Spleen (tissue), 11 donors: ENCODE measurements around the gene RNF7. TPM values are rescaled to one million over a fixed set of nuclear protein-coding genes. Genes with fewer than 3 reads are reported as not detected.

Experiments used
- DNase-seq: peaks from one replicate; pipeline ENCODE4 v3.0.0-alpha.2; 2020
- H3K27ac ChIP-seq, 8 donors: fragments of 200-600 bp; sonication (generic) in 7 of 8; 1 replicate in 4 of 8; 2 replicates in 4 of 8; pipeline versions ENCODE4 v1.5.0 to v1.8.0; 2016 to 2021; ENCODE audit warnings: inconsistent platforms in 4 of 8, mild to moderate bottlenecking in 4 of 8, moderate library complexity in 1 of 8
- H3K27me3 ChIP-seq, 7 donors: fragments of 200-600 bp; sonication (generic) in 6 of 7; replicated peaks in 1 of 7; 1 replicate in 4 of 7; 2 replicates in 3 of 7; pipeline versions ENCODE4 v1.5.0 to v1.8.0; 2016 to 2021; ENCODE audit warnings: inconsistent platforms in 3 of 7, mild to moderate bottlenecking in 1 of 7
- H3K36me3 ChIP-seq, 6 donors: fragments of 200-600 bp; sonication (generic) in 5 of 6; 1 replicate in 4 of 6; 2 replicates in 2 of 6; pipeline versions ENCODE4 v1.5.0 to v1.8.0; 2016 to 2021; ENCODE audit warnings: inconsistent platforms in 2 of 6
- H3K4me1 ChIP-seq, 6 donors: fragments of 200-600 bp; sonication (generic) in 5 of 6; 1 replicate in 3 of 6; 2 replicates in 3 of 6; pipeline versions ENCODE4 v1.5.0 to v1.8.0; 2016 to 2021; ENCODE audit warnings: inconsistent platforms in 3 of 6
- H3K4me3 ChIP-seq, 8 donors: fragments of 200-600 bp; sonication (generic) in 7 of 8; 1 replicate in 4 of 8; 2 replicates in 4 of 8; pipeline versions ENCODE4 v1.5.0 to v1.8.0; 2016 to 2021; ENCODE audit warnings: inconsistent platforms in 4 of 8, mild to moderate bottlenecking in 4 of 8, moderate library complexity in 2 of 8
- H3K9me3 ChIP-seq, 8 donors: fragments of 200-600 bp; sonication (generic) in 7 of 8; 1 replicate in 4 of 8; 2 replicates in 4 of 8; pipeline versions ENCODE4 v1.5.0 to v1.8.0; 2016 to 2021; ENCODE audit warnings: inconsistent platforms in 4 of 8
- CTCF ChIP-seq, 11 experiments: fragments of 200-600 bp in 7 of 11; fragments of 450-650 bp in 4 of 11; sonication (generic) in 4 of 11; IDR thresholded peaks in 8 of 11; conservative IDR thresholded peaks in 3 of 11; 1 replicate in 7 of 11; 2 replicates in 4 of 11; pipeline versions ENCODE4 v1.4.0 to v1.8.0; 2016 to 2021; ENCODE audit warnings: antibody characterized with exemption in 11 of 11, inconsistent platforms in 4 of 11, mild to moderate bottlenecking in 1 of 11
- POLR2A ChIP-seq, 3 donors: fragments of 450-650 bp; IDR thresholded peaks; one replicate each; pipeline ENCODE4 v1.5.1; 2017; ENCODE audit warnings: antibody characterized with exemption in 3 of 3, mild to moderate bottlenecking in 1 of 3
- POLR2AphosphoS5 ChIP-seq, 3 donors: sonication (generic); formaldehyde crosslinking; IDR thresholded peaks; one replicate each; pipeline ENCODE4 v1.5.1; 2017; ENCODE audit warnings: antibody characterized with exemption in 3 of 3
- WGBS, 5 donors: extraction: QIAGEN DNeasy Blood & Tissue Kit in 3 of 5; methylation state at CpG; one replicate each; pipeline versions ENCODE4 v1.1.5 to v1.1.7; 2013 to 2018; 5-methylcytosine and 5-hydroxymethylcytosine counted together
- intact Hi-C: fragments of 100-400 bp; cut with DNase I; formaldehyde crosslinking; loops from one replicate; pipeline ENCODE4 v1.15.0; 2023; ENCODE audit warnings: low total_unique reads
- polyA plus RNA-seq, 3 donors: library from polyadenylated mRNA; stranded (reverse); fragments of 200-250 nt; gene quantifications; one replicate each; pipeline ENCODE4 v1.2.1, GENCODE V29; 2013
- total RNA-seq, 7 donors: library from RNA; depleted of rRNA in 3 of 7; stranded (reverse); fragments of >200 nt in 3 of 7; fragmentation: NEBNext Ultra II Directional in 4 of 7; extraction: Animal tissue kit (Norgen Biotek cat#: 25700) in 4 of 7; gene quantifications; one replicate each; pipeline versions ENCODE4 v1.1.0 to v1.2.1, GENCODE V29; 2016 to 2021
- donor health status: healthy with polysubstance abuse.
- donor health status: DM: no; HTN: no; CAD: no; lungs with moderate emphysema.
- donor health status: DM: no; HTN: no; CAD: no.
- donor health status: Bipolar disorder and iron deficiency.
- donor health status: healthy.
- donor health status: DM: no; HTN: no; CAD: no.
- donor health status: DM: yes; HTN: yes; CAD: no.

The RNF7 gene
- total and polyA plus RNA-seq, 10 donors, result 42.5 to 117 (median 61.6) TPM

- no peak for DNase-seq
- no peak overlapping the region for H3K27ac ChIP-seq
- H3K9me3 ChIP-seq, result no peaks in the 10 kb centered on the region
- H3K4me1 ChIP-seq, result peaks cover 10 to 25% (median 22%) of the 10 kb centered on the region in 6 donors
- TF ChIP-seq CTCF (IDR thresholded peaks at IDR 0.05 in 8 of 11, conservative IDR thresholded peaks at IDR 0.05 in 3 of 11) (no peak), POLR2AphosphoS5 (IDR thresholded peaks at IDR 0.05) (no peak), POLR2A (IDR thresholded peaks at IDR 0.05) (no peak)
- no peak overlapping the region for H3K4me3 ChIP-seq
- H3K36me3 ChIP-seq, result no peaks in the 10 kb centered on the region
- intact Hi-C loops, result loop anchor here (10.0 kb wide), 2 partner anchors 160 to 180 kb away; no protein-coding TSS in a partner anchor
- H3K27me3 ChIP-seq, result no peaks in the 10 kb centered on the region
Measured at GRCh38 chr3:141735176-141735575, 2.9 kb upstream of the RNF7 start.

GRCh38 chr3:141735770-141736465, 2.2 kb upstream of the RNF7 start:
- no peak for TF ChIP-seq CTCF (IDR thresholded peaks at IDR 0.05 in 8 of 11, conservative IDR thresholded peaks at IDR 0.05 in 3 of 11)
- TF ChIP-seq POLR2A (IDR thresholded peaks at IDR 0.05), result no peak
- TF ChIP-seq POLR2AphosphoS5 (IDR thresholded peaks at IDR 0.05), result no peak
- H3K27ac ChIP-seq, result no peak overlapping the region
- WGBS, 5 donors, result 84 to 96% (median 91%) methylated on average over 7 of the region's 7 CpGs
- intact Hi-C loops, result loop anchor here (10.0 kb wide), 2 partner anchors 161 to 179 kb away; no protein-coding TSS in a partner anchor
- H3K4me3 ChIP-seq, result no peak overlapping the region
- H3K27me3 ChIP-seq, result no peaks in the 10 kb centered on the region
- H3K36me3 ChIP-seq, result no peaks in the 10 kb centered on the region
- H3K4me1 ChIP-seq, result peaks cover 17 to 33% (median 30%) of the 10 kb centered on the region in 6 donors
- no peak for DNase-seq
- H3K9me3 ChIP-seq, result no peaks in the 10 kb centered on the region

- H3K4me1 ChIP-seq, result peaks cover 26 to 44% (median 40%) of the 10 kb centered on the region in 6 donors
- no peaks in the 10 kb centered on the region for H3K36me3 ChIP-seq
- TF ChIP-seq CTCF (IDR thresholded peaks at IDR 0.05 in 8 of 11, conservative IDR thresholded peaks at IDR 0.05 in 3 of 11) (no peak), POLR2A (IDR thresholded peaks at IDR 0.05) (no peak), POLR2AphosphoS5 (IDR thresholded peaks at IDR 0.05) (no peak)
- H3K27ac ChIP-seq, result peak overlapping the region; percentile 92 to 99 (median 94)
- 56 to 74% (median 59%) methylated on average over 10 of the region's 10 CpGs for WGBS, 5 donors
- H3K27me3 ChIP-seq, result no peaks in the 10 kb centered on the region
- intact Hi-C loops, result loop anchor here (10.0 kb wide), 2 partner anchors 162 to 178 kb away; no protein-coding TSS in a partner anchor
- peak; percentile 75 for DNase-seq
- no peak overlapping the region for H3K4me3 ChIP-seq
- no peaks in the 10 kb centered on the region for H3K9me3 ChIP-seq
Measured at GRCh38 chr3:141737093-141737492, 1.0 kb upstream of the RNF7 start.

- no peak for DNase-seq
- H3K4me3 ChIP-seq, result peak overlapping the region in 7 of 8 donors; percentile 3 to 99 (median 92)
- H3K27ac ChIP-seq, result peak overlapping the region; percentile 92 to 99 (median 94)
- H3K27me3 ChIP-seq, result no peaks in the 10 kb centered on the region
- H3K36me3 ChIP-seq, result peaks cover 0 to 4% (median 1%) of the 10 kb centered on the region in 6 donors
- TF ChIP-seq POLR2AphosphoS5 (IDR thresholded peaks at IDR 0.05) (no peak), POLR2A (IDR thresholded peaks at IDR 0.05) (peak in 1 of 3 donors; percentile 13)
- peaks cover 28 to 48% (median 44%) of the 10 kb centered on the region in 6 donors for H3K4me1 ChIP-seq
- intact Hi-C loops, result loop anchor here (10.0 kb wide), 2 partner anchors 163 to 177 kb away; no protein-coding TSS in a partner anchor
- no peaks in the 10 kb centered on the region for H3K9me3 ChIP-seq
- WGBS, 5 donors, result 0 to 1% (median 0%) methylated on average over 3 of the region's 3 CpGs
Measured at GRCh38 chr3:141737678-141738021, 448 bp upstream of the RNF7 start.
